GM23248 (cell line): ENCODE data around the gene TNFRSF4.

ENCODE experiments used
- EZH2 ChIP-seq: fragments of 200-600 bp; sonication (generic); IDR thresholded peaks from 2 replicates; pipeline ENCODE4 v1.6.1; 2018; ENCODE audit warnings: antibody characterized with exemption, mild to moderate bottlenecking; ENCODE audit not compliant: insufficient read depth, poor library complexity, severe bottlenecking
- EZH2phosphoT487 ChIP-seq: fragments of 200-600 bp; sonication (generic); IDR thresholded peaks from 2 replicates; pipeline ENCODE4 v1.6.1; 2018; ENCODE audit warnings: antibody characterized with exemption, moderate library complexity, mild to moderate bottlenecking, low read depth; ENCODE audit not compliant: insufficient read depth

DNA sequence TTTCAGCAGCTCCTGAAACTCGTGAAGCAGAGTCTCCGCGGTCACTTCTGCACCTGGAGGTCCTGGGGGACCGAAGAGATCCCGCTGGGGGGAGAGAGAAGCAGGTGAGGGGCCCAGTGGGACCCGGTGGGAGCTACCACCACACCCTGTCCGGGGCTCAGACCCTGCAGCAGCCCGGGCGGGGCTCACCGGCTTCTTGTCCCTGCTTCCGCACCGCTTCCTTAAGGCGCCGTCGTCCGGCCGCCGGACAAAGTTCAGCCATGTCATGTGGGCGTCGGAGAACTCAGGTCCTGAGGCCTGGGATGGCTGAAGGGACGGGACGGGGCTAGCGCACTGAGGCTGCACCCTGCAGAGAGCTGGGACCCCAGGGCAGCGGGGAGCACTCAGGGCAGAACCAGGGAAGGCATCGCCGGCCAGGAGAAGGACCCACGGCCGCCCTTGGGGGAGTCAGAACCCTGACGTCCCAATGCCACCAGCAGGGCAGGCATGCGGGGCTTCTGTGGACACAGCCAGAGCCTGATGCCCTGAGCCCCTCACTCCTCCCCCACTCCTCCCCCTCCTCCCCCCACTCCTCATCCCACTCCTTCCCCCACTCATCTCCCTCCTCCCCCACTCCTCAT is 30.3 kb upstream of the TNFRSF4 start:
- TF ChIP-seq EZH2phosphoT487, result no peak
- TF ChIP-seq EZH2, result no peak
